GM18502 (cell line): ENCODE measurements around the gene TDP2.
"Not testable (repeated sequence)": the region's sequence is repeated elsewhere in the genome, so short reads cannot be mapped to it uniquely, and the experiment has no call there.

Experiments used
- ATAC-seq: cut with Tn5 transposase; IDR thresholded peaks from one replicate; pipeline ENCODE4 v1.9.1; 2021; ENCODE audit warnings: mild to moderate bottlenecking; ENCODE audit not compliant: unreplicated experiment, poor library complexity

Gene TDP2

DNA sequence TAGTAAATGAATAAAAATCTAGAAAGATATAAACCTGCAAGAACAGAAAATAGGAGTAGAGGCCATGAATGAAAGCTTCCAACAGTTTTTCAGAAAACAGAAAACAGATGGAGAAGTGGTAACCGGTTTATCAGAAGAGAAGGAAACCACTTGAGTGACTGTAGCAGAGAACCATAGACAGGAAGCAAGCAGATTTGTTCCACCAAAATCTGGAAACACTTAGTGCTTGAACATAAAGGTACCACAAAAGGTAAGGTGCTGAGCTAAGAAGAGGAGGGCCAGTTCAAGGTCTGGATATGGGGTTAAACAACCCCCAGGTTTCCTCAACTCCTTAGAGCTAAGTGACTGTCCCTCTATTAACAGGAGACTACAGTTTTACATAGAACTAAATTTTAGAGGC, 11.5 kb downstream of the TDP2 start:
- ATAC-seq: no peak

DNA sequence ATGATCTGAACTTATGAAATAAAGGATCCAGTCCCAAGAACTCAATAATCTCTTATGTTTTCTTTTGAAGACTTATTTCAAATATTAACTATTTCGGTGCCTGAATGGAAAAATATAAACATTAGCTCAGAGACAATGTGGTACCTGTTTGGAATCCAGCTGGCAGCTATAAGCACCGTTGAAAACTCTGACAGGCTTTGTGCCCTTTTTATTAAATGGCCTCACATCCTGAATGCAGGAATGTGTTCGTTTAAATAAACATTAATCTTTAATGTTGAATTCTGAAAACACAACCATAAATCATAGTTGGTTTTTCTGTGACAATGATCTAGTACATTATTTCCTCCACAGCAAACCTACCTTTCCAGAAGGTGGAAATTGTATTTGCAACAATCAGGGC, 16.3 kb downstream of the TDP2 start:
- ATAC-seq: no peak

DNA sequence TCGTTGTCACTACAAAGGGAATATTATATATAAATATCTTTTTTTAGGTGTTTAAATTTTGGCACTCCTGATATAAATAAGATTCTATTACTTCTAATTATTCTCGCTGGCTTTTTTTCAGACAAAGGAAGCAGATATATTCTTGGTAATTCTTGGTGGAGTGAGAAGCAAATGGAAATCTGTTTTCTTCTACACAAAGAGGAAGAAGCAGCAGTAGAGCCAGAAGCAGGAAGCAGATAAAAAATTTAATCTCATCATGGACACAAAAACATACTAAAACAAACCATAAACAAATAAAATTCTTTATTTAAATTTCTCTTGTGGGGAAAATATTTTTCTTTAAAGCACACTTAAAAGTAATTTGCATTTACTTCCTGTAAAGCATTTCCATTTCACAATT, 17.0 kb downstream of the TDP2 start:
- ATAC-seq: no peak

DNA sequence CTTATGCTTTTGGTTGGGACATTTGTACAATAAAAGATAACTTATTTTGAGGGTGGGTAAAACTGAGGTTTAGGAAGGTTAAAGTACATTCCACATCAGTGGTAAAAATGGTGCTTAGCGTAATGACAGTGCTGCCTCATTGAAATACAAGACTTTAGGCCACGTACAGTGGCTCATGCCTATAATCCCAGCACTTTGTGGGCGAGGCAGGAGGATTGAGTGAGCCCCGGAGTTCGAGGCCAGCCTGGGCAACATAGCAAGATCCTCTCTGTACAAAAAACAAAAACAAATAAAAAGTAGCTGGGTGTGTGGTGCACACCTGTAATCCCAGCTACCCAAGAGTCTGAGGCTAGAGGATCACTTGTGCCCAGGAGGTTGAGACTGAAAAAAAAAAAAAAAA, 18.4 kb downstream of the TDP2 start:
- ATAC-seq: no peak

DNA sequence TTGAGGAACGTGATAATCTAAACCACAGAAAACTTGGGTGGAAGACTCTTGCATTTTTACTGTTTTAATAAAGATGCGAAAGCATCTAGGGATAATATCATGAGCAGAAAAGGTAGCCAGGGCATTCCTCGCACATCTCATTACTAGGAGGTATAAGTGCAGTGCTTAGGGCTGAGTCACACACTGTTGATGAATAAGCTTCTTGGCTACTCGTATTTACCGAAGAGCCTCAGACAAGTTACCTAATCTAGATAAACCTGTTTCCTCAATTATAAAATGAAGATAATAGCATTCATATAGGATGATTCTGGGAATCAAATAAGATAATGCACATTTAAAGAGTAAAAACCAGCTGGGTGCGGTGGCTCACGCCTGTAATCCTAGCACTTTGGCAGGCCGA, 19.9 kb downstream of the TDP2 start:
- ATAC-seq: no peak

DNA sequence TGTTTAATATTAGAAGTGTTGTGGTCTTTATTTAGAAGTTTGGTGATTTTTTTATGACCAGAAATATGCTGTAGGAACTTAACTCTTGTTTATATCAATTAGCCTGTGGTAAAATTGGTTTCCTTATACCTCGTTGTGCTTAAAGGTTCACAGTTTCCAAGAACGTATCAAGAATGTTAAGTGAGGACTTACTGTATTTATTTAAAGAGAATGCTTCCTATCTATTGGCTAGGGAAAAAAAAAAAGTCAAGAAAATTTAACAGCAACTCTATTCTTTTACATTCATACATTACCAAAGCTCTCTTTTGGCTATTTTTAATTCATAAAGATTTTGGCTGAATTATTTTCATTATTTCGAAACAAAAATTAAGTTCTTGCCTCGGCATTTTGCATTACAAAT, 22.3 kb downstream of the TDP2 start:
- no peak for ATAC-seq

DNA sequence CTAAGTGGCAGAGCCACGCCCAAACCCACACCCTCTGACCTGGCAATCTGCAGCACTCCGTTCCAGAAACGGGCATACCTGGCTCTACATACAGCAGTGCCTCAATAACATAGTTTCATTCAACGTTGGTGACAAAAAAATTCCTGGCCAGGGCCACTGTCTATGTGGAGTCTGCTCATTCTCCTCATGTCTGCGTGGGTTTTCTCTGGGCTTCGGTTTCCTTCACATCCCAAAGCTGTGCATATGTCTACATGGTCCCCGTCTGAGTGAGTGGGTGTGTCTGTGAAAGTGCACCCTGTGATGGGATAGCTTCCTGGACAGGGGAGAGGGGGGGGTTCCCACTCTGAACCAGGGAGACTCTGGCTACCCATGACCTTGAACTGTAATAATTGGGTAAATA, 22.8 kb downstream of the TDP2 start:
- ATAC-seq: no peak

DNA sequence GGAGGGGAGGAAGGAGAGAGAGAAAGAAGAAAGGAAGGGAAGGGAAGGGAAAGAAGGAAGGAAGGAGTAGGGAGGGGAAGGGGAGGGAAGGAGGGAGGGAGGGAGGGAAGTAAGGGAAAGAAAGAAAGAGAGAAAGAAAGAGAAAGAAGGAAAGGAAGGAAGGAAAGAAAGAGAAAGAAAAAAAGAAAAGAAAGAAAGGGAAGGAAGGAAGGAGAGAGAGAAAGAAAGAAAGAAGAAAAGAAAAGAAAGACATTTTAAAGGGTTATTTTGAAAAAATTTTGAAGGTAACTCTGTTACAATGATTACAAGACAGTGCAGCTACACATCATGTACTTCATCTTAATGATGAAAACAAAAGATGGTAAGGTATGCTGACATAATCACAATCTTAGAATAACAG, 24.6 kb downstream of the TDP2 start:
- ATAC-seq: no peak

DNA sequence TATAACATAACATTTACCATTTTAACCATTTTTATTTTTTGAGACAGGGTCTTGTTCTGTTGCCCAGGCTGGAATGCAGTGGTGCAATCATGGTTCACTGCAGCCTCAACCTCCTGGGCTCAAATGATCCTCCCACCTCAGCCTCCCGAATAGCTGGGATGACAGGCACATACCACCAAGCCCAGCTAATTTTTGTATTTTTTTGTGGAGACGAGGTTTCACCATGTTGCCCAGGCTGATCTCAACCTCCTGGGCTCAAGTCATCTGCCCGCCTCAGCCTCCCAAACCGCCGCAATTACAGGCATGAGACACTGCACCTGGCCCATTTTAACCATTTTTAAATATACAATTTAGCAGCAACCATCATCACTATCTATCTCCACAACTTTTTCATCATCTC, 26.1 kb downstream of the TDP2 start:
- ATAC-seq: not testable (repeated sequence)

DNA sequence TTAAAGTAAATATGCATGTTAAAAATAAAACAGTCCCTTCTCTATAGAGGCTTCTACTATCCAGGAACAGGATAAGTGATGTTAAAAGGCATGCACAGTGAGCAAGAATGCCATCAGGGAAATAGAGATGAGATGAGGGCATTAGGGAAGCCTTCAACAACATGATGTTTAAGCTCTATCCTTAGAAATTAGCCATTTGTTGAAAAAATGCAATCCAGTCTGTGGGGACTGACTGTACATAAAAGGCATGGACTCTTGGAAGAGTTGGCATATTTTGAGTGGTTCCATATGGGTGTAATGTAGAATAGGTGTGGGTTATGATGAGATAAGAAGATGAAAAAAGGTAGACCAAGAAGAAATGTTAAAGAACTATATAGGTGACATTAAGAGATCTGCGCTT, 26.5 kb downstream of the TDP2 start:
- no peak for ATAC-seq

DNA sequence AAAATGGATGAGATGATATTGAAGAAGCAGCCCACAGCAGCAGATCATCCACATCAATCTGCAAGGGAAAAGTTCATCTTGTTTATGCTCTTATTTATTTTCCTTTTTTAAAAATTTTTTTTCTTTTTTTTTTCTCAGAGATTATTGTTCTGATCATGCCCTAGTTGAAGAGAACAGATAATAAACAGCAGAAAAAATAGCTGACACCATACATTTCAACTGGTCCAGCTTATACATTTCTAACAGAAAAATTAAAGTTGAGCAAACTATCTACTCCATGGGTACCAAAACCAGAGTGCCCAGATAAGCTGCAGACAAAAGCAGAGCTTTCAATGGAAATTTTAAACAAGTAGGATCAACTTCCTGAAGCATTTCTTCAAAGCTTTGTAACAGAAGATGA, 30.0 kb downstream of the TDP2 start:
- ATAC-seq: no peak

DNA sequence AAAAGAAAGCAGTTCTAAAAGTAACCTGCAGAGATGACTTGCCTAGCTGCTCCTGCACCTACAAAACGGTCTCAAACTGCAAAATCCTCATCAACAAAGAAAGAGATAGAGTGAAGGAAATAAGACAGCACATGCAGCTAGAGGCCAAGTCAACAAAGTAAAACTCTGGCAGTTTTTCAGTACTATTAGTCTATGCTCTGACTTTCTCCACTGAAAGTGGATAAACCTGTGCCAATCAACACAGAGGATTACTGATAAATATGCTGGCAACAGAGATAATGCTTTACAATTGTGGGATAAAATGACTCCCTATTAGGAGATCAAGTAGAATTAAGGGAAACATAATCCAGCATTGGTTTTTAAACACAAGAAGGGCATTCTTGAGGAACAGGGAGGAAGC, 34.1 kb downstream of the TDP2 start:
- ATAC-seq: no peak

DNA sequence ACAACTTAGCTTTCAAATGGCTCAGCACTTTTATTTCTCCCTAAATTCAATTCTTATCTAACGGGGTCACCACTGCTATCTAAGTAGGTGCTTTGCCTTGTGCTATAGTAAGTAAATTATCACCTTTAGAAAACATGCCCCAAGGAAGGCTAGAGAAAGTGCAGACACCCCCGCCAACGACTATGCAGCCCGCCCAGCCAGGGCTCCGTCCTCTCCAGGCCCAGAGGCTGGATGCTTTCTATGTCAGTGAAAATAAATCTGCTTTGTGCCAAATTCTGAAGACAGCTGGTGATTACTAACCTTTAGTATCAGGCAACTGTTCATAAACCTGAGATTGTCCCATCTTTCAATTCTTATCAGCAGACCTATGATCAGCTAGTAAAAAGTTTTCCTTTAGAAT, 35.0 kb downstream of the TDP2 start:
- ATAC-seq: no peak

DNA sequence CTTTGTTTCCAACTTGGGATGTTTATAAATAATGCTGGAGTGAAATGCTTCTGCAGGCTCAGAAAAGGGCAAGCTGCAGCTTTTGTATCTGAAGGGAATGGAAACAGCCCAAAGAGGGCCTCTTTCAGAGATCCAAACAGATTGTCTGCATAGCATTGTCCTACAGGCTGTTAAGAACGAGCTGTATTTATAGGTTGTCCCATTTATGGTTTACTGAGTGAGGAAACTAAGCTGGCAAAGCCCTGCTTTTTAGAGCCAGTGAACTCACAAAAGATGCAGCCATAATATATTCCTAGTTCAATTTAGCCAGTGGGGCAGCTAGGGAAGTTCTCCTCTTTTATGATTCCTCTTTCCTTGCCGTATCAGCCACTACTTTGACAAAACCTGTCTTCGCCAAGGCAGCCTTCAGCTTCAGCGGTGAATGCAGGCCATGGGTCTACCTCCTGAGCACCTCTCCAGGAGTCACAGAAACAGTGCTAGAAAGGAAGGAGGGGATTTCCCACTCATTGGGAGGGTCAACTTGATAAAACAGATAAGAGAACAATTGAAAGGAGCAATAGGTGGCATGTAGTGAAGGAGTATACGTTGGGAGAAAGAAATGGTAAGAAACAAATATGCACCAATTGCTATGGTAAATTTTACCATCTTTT, 35.7 kb downstream of the TDP2 start:
- ATAC-seq: no peak

DNA sequence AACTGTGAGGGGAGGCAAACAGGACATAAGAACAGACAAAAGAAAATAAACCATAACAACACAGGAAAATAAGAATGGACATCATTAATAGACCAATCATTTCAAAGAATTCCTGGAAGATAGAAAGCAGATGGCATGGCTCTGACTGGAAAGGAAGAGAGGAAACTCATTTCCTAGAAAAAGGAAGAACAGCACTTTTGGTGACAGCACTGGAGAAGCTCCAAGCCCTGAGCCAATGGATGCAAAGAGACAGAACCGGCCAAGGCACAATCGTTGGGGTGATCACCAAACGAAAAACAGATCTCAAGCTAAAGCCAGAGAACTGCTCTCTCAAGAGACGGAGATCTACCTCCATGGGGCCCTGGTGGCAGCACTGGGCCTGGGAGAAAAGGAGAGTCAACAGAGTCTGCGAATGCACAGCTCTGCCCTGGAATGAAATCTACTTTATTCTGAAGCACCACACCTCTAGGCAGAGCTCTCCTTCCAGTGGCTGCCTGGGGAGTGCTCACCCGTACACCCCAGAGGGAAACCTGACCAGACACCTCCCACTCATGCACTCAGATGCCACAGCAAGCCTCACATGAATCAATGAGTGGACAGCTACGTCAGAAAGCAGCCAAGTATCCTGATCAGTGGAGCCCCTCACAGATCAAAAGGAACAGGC, 44.9 kb downstream of the TDP2 start:
- no peak for ATAC-seq

DNA sequence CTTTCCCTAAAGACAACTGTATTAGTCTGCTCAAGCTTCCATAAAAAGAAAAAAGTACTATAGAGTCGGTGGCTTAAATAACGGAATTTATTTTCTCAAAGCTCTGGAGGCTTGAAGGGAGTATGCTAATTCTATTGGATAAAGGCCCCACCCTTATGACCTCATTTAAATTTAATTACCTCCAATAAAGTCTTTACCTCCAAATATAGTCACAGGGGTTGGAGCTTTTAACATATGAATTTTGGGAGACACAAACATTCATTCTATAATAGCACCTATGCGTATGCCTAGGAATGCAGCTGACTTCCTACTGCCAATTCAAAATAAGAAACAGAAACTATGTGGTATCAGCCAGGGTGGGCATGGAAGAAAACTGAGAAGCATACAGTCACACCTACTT, 46.1 kb downstream of the TDP2 start:
- ATAC-seq: no peak

DNA sequence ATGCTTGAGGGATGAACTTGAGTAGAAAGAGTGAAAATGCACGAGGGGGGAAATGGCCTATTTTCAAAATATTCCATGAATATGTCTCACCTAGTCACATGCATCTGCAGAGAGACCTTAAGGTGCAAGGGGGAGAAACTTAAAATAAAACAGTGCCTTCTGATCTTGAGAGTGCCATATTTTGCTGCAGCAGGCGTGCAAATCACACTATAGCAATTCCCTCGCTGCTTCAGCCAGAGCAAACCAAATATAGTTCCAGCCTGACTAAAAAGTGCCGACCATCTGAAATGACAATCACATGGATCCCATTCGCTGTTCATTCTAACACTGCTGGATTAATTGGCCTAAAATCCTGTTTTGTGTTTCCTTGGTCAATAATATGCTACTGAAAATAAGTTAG, 47.0 kb downstream of the TDP2 start:
- no peak for ATAC-seq

DNA sequence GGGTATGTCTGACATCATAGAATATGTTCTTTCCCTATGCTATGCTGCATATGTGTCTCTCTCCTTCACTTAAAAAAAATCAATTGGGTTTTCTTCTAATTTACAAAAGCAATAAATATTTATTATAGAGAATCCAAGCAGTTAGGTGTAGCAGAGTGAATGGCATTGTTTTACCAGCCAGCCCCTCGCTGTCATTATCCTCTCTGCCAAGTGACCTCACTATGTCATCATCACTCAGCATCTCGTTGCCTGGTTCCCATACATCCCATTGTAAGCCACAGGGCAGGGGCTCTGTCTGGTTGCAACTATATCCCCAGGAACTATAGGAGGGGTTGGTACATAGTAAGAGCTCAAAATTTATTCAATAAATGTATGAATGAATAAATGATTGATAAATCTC, 52.1 kb downstream of the TDP2 start:
- ATAC-seq: no peak

DNA sequence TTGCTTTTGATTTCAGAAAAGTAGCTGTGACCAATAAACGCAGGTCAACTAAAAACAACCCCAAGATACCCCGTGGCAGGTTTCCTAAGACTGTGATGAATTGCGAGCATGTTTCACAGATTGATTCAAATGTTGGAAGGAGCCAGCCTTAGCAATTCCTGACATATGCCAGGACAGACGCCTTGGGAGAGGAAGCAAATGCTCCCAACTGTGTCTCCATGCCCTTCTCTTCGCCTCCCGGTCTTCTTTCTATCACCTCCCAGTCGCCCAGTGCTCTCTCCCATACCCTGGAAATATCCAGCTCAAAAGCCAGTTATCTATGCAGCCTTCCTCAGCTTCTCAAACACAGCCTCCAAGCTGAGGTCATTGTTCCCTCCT, 52.7 kb downstream of the TDP2 start:
- ATAC-seq: no peak

DNA sequence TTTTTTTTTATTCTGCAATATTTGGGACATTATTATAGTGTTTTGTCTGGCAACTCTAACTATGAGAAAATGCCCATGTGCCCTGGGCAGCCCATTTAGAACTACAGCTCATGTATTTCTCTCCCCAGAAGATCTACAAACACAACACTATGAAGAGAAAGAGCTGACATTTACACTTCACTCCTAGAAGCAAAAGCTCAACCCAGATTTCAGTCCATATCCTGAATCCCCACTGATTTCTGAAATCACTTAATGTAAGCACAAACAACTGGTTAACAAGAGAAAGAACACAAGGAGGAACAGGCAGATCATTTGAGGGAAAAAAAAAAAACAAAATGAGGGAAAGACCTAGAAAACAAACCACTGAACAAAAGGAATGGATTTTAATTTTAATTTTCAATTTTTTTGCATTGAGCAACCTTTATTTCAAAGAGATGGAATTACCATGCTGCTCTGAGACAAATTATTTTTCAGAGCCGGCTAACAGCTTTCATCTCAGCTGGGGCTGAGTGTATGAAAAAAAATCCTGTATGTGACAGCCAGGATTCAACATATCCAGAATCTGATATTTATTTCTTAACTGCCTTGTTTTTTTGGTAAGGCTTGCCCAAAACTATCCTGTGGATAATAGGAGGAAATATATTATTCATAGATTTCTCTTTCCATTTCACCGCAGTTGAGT, 53.2 kb downstream of the TDP2 start:
- no peak for ATAC-seq

DNA sequence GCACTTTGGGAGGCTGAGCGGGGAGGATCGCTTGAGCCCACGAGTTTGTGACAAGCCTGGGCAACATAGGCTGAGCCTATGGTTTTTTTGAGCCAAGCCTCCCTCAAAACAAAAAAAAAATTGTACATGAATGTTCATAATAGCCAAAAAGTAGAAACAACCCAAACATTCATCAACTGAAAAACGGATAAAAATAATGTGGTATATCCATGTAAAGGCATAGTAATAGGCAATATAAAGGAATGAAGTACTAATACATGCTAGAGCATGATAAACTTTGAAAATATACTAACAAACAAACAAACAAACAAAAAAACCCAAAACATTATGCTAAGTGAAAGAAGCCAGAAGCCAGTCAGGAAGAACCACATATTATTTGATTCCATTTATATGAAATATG, 56.0 kb downstream of the TDP2 start:
- no peak for ATAC-seq
